Spleen (tissue), 11 donors: Measurements from ENCODE around the gene CIAO3. TPM values are rescaled to one million over a fixed set of nuclear protein-coding genes. Genes with fewer than 3 reads are reported as not detected.

Source experiments
- DNase-seq: peaks from one replicate; pipeline ENCODE4 v3.0.0-alpha.2; 2020
- H3K27ac ChIP-seq, 8 donors: fragments of 200-600 bp; sonication (generic) in 7 of 8; 1 replicate in 4 of 8; 2 replicates in 4 of 8; pipeline versions ENCODE4 v1.5.0 to v1.8.0; 2016 to 2021; ENCODE audit warnings: inconsistent platforms in 4 of 8, mild to moderate bottlenecking in 4 of 8, moderate library complexity in 1 of 8
- H3K27me3 ChIP-seq, 7 donors: fragments of 200-600 bp; sonication (generic) in 6 of 7; replicated peaks in 1 of 7; 1 replicate in 4 of 7; 2 replicates in 3 of 7; pipeline versions ENCODE4 v1.5.0 to v1.8.0; 2016 to 2021; ENCODE audit warnings: inconsistent platforms in 3 of 7, mild to moderate bottlenecking in 1 of 7
- H3K36me3 ChIP-seq, 6 donors: fragments of 200-600 bp; sonication (generic) in 5 of 6; 1 replicate in 4 of 6; 2 replicates in 2 of 6; pipeline versions ENCODE4 v1.5.0 to v1.8.0; 2016 to 2021; ENCODE audit warnings: inconsistent platforms in 2 of 6
- H3K4me1 ChIP-seq, 6 donors: fragments of 200-600 bp; sonication (generic) in 5 of 6; 1 replicate in 3 of 6; 2 replicates in 3 of 6; pipeline versions ENCODE4 v1.5.0 to v1.8.0; 2016 to 2021; ENCODE audit warnings: inconsistent platforms in 3 of 6
- H3K4me3 ChIP-seq, 8 donors: fragments of 200-600 bp; sonication (generic) in 7 of 8; 1 replicate in 4 of 8; 2 replicates in 4 of 8; pipeline versions ENCODE4 v1.5.0 to v1.8.0; 2016 to 2021; ENCODE audit warnings: inconsistent platforms in 4 of 8, mild to moderate bottlenecking in 4 of 8, moderate library complexity in 2 of 8
- H3K9me3 ChIP-seq, 8 donors: fragments of 200-600 bp; sonication (generic) in 7 of 8; 1 replicate in 4 of 8; 2 replicates in 4 of 8; pipeline versions ENCODE4 v1.5.0 to v1.8.0; 2016 to 2021; ENCODE audit warnings: inconsistent platforms in 4 of 8
- CTCF ChIP-seq, 11 experiments: fragments of 200-600 bp in 7 of 11; fragments of 450-650 bp in 4 of 11; sonication (generic) in 4 of 11; IDR thresholded peaks in 8 of 11; conservative IDR thresholded peaks in 3 of 11; 1 replicate in 7 of 11; 2 replicates in 4 of 11; pipeline versions ENCODE4 v1.4.0 to v1.8.0; 2016 to 2021; ENCODE audit warnings: antibody characterized with exemption in 11 of 11, inconsistent platforms in 4 of 11, mild to moderate bottlenecking in 1 of 11
- POLR2A ChIP-seq, 3 donors: fragments of 450-650 bp; IDR thresholded peaks; one replicate each; pipeline ENCODE4 v1.5.1; 2017; ENCODE audit warnings: antibody characterized with exemption in 3 of 3, mild to moderate bottlenecking in 1 of 3
- POLR2AphosphoS5 ChIP-seq, 3 donors: sonication (generic); formaldehyde crosslinking; IDR thresholded peaks; one replicate each; pipeline ENCODE4 v1.5.1; 2017; ENCODE audit warnings: antibody characterized with exemption in 3 of 3
- WGBS, 5 donors: extraction: QIAGEN DNeasy Blood & Tissue Kit in 3 of 5; methylation state at CpG; one replicate each; pipeline versions ENCODE4 v1.1.5 to v1.1.7; 2013 to 2018; 5-methylcytosine and 5-hydroxymethylcytosine counted together
- intact Hi-C: fragments of 100-400 bp; cut with DNase I; formaldehyde crosslinking; loops from one replicate; pipeline ENCODE4 v1.15.0; 2023; ENCODE audit warnings: low total_unique reads
- polyA plus RNA-seq, 3 donors: library from polyadenylated mRNA; stranded (reverse); fragments of 200-250 nt; gene quantifications; one replicate each; pipeline ENCODE4 v1.2.1, GENCODE V29; 2013
- total RNA-seq, 7 donors: library from RNA; depleted of rRNA in 3 of 7; stranded (reverse); fragments of >200 nt in 3 of 7; fragmentation: NEBNext Ultra II Directional in 4 of 7; extraction: Animal tissue kit (Norgen Biotek cat#: 25700) in 4 of 7; gene quantifications; one replicate each; pipeline versions ENCODE4 v1.1.0 to v1.2.1, GENCODE V29; 2016 to 2021
- donor health status: healthy with polysubstance abuse.
- donor health status: DM: no; HTN: no; CAD: no; lungs with moderate emphysema.
- donor health status: DM: no; HTN: no; CAD: no.
- donor health status: Bipolar disorder and iron deficiency.
- donor health status: healthy.
- donor health status: DM: no; HTN: no; CAD: no.
- donor health status: DM: yes; HTN: yes; CAD: no.

The CIAO3 gene
- total and polyA plus RNA-seq, 10 donors, result 24.9 to 80.4 (median 39.4) TPM

GRCh38 chr16:719815-720446, 20.9 kb downstream of the CIAO3 start:
- WGBS, 5 donors, result 8 to 14% (median 12%) methylated on average over 11 to 16 of the region's 16 CpGs
- Histone ChIP-seq H3K27me3 (peaks cover 0 to 30% (median 12%) of the 10 kb centered on the region in 7 donors), H3K4me1 (peaks cover 19 to 83% (median 48%) of the 10 kb centered on the region in 6 donors), H3K9me3 (no peaks in the 10 kb centered on the region), H3K36me3 (peaks cover 0 to 17% (median 0%) of the 10 kb centered on the region in 6 donors), H3K4me3 (peak overlapping the region; percentile 64 to 91 (median 82)), H3K27ac (peak overlapping the region in 7 of 8 donors; percentile 85 to 93 (median 91))
- intact Hi-C loops, result no loop called here
- DNase-seq, result no peak
- no peak for TF ChIP-seq POLR2A (IDR thresholded peaks at IDR 0.05)
- no peak for TF ChIP-seq POLR2AphosphoS5 (IDR thresholded peaks at IDR 0.05)
- no peak for TF ChIP-seq CTCF (IDR thresholded peaks at IDR 0.05 in 8 of 11, conservative IDR thresholded peaks at IDR 0.05 in 3 of 11)

GRCh38 chr16:718922-719321, 21.9 kb downstream of the CIAO3 start:
- Histone ChIP-seq H3K4me1 (peaks cover 23 to 88% (median 57%) of the 10 kb centered on the region in 6 donors), H3K36me3 (peaks cover 0 to 17% (median 0%) of the 10 kb centered on the region in 6 donors), H3K9me3 (no peaks in the 10 kb centered on the region), H3K27me3 (peaks cover 0 to 40% (median 12%) of the 10 kb centered on the region in 7 donors), H3K4me3 (no peak overlapping the region), H3K27ac (no peak overlapping the region)
- 87 to 96% (median 89%) methylated on average over 6 of the region's 6 CpGs for WGBS, 5 donors
- intact Hi-C loops, result no loop called here
- no peak for DNase-seq
- no peak for TF ChIP-seq POLR2A (IDR thresholded peaks at IDR 0.05)
- TF ChIP-seq CTCF (IDR thresholded peaks at IDR 0.05 in 8 of 11, conservative IDR thresholded peaks at IDR 0.05 in 3 of 11), result no peak
- TF ChIP-seq POLR2AphosphoS5 (IDR thresholded peaks at IDR 0.05), result no peak

- Histone ChIP-seq H3K36me3 (peaks cover 0 to 17% (median 0%) of the 10 kb centered on the region in 6 donors), H3K27ac (no peak overlapping the region), H3K4me3 (no peak overlapping the region), H3K27me3 (peaks cover 0 to 45% (median 12%) of the 10 kb centered on the region in 7 donors), H3K4me1 (peaks cover 23 to 87% (median 60%) of the 10 kb centered on the region in 6 donors), H3K9me3 (no peaks in the 10 kb centered on the region)
- TF ChIP-seq POLR2AphosphoS5 (IDR thresholded peaks at IDR 0.05) (peak in 1 of 3 donors; percentile 4), POLR2A (IDR thresholded peaks at IDR 0.05) (no peak)
- DNase-seq, result no peak
- intact Hi-C loops, result no loop called here
- WGBS, 5 donors, result 82 to 95% (median 90%) methylated on average over 6 to 9 of the region's 9 CpGs
Observed at GRCh38 chr16:718389-718788, 22.4 kb downstream of the CIAO3 start.

- peaks cover 23 to 81% (median 57%) of the 10 kb centered on the region in 6 donors for H3K4me1 ChIP-seq
- no peak for TF ChIP-seq POLR2AphosphoS5 (IDR thresholded peaks at IDR 0.05)
- TF ChIP-seq CTCF (IDR thresholded peaks at IDR 0.05 in 8 of 11, conservative IDR thresholded peaks at IDR 0.05 in 3 of 11), result no peak
- TF ChIP-seq POLR2A (IDR thresholded peaks at IDR 0.05), result no peak
- DNase-seq, result no peak
- H3K27me3 ChIP-seq, result peaks cover 0 to 52% (median 12%) of the 10 kb centered on the region in 7 donors
- H3K9me3 ChIP-seq, result no peaks in the 10 kb centered on the region
- peaks cover 0 to 14% (median 0%) of the 10 kb centered on the region in 6 donors for H3K36me3 ChIP-seq
- intact Hi-C loops, result no loop called here
- H3K4me3 ChIP-seq, result no peak overlapping the region
- no peak overlapping the region for H3K27ac ChIP-seq
- WGBS, 5 donors, result 81 to 93% (median 85%) methylated on average over 9 to 32 of the region's 32 CpGs
Observed at GRCh38 chr16:717450-718245, 23.1 kb downstream of the CIAO3 start.
